Epithelial cell of proximal tubule (primary cell): ENCODE results near the gene MCFD2. TPM values are rescaled to one million over a fixed set of nuclear protein-coding genes. Genes with fewer than 3 reads are reported as not detected.

Experiments
- DNase-seq: peaks from one replicate; pipeline ENCODE4 v3.0.0-alpha.2; 2011; ENCODE audit warnings: low read depth
- H3K4me3 ChIP-seq: 2 replicates; pipeline ENCODE4 v1.5.1; 2011; ENCODE audit warnings: low read depth, mild to moderate bottlenecking, low read length
- CTCF ChIP-seq: conservative IDR thresholded peaks from 2 replicates; pipeline ENCODE4 v1.5.1; 2012; ENCODE audit warnings: low read depth, mild to moderate bottlenecking, low read length
- total RNA-seq: library from RNA; depleted of rRNA; stranded (reverse); fragments of >200 nt; gene quantifications from 2 replicates; pipeline ENCODE4 v1.2.3, GENCODE V29; 2015

Gene MCFD2
- total RNA-seq, 1 donor from 2014 or later, result 36.3 TPM

GRCh38 chr2:46857871-46858701, 57.5 kb downstream of the MCFD2 start:
- H3K4me3 ChIP-seq, result no peak overlapping the region
- TF ChIP-seq CTCF, result no peak
- no peak for DNase-seq

- H3K4me3 ChIP-seq, result no peak overlapping the region
- no peak for DNase-seq
- no peak for TF ChIP-seq CTCF
Measured at GRCh38 chr2:46856336-46856735, 59.3 kb downstream of the MCFD2 start.

- DNase-seq, result no peak
- no peak overlapping the region for H3K4me3 ChIP-seq
- TF ChIP-seq CTCF, result no peak
Measured at GRCh38 chr2:46855805-46856204, 59.8 kb downstream of the MCFD2 start.

- DNase-seq, result no peak
- TF ChIP-seq CTCF, result no peak
- H3K4me3 ChIP-seq, result no peak overlapping the region
Measured at GRCh38 chr2:46854260-46854659, 61.3 kb downstream of the MCFD2 start.

GRCh38 chr2:46852598-46852997, 63.0 kb downstream of the MCFD2 start:
- no peak for TF ChIP-seq CTCF
- DNase-seq, result no peak
- H3K4me3 ChIP-seq, result no peak overlapping the region

GRCh38 chr2:46852124-46852523, 63.5 kb downstream of the MCFD2 start:
- TF ChIP-seq CTCF, result no peak
- H3K4me3 ChIP-seq, result no peak overlapping the region
- no peak for DNase-seq

Other genes starting within 250 kb of the MCFD2 start
- gene SOCS5, start 216.5 kb downstream of the MCFD2 start, total RNA-seq, result 5.5 and 7.1 TPM in 2 replicates
- 15.7 and 24.6 TPM in 2 replicates for gene TTC7A, start 25.4 kb upstream of the MCFD2 start, total RNA-seq
- 0.58 TPM in 1 of 2 replicates, not detected in the other for gene STPG4, start 239.5 kb upstream of the MCFD2 start, total RNA-seq